Neural progenitor cell (in vitro differentiated cells): ENCODE results near the gene STIM1. TPM values are rescaled to one million over a fixed set of nuclear protein-coding genes. Genes with fewer than 3 reads are reported as not detected.
"Not testable (repeated sequence)": the region's sequence is repeated elsewhere in the genome, so short reads cannot be mapped to it uniquely, and the experiment has no call there.

Experiments
- DNase-seq: peaks from one replicate; pipeline ENCODE4 v3.0.0-alpha.2; 2016; ENCODE audit warnings: low spot score
- H2AFZ ChIP-seq: fragments of 200-600 bp; sonication (generic); replicated peaks from 2 replicates; pipeline ENCODE4 v1.6.1; 2016; ENCODE audit warnings: antibody characterized with exemption
- H3F3A ChIP-seq: fragments of 200-600 bp; sonication (generic); 2 replicates; pipeline ENCODE4 v1.6.1; 2016; ENCODE audit warnings: antibody characterized with exemption, low read depth
- H3K27ac ChIP-seq: fragments of 200-600 bp; sonication (generic); 2 replicates; pipeline ENCODE4 v1.5.1; 2016; ENCODE audit warnings: mild to moderate bottlenecking
- H3K27me3 ChIP-seq: fragments of 200-600 bp; sonication (generic); 2 replicates; pipeline ENCODE4 v1.6.1; 2016; ENCODE audit warnings: mild to moderate bottlenecking, moderate library complexity
- H3K36me3 ChIP-seq: fragments of 200-600 bp; sonication (generic); 2 replicates; pipeline ENCODE4 v1.5.1; 2016
- H3K4me1 ChIP-seq: fragments of 200-600 bp; sonication (generic); 2 replicates; pipeline ENCODE4 v1.6.1; 2016; ENCODE audit warnings: mixed run types
- H3K4me2 ChIP-seq: fragments of 200-600 bp; sonication (generic); 2 replicates; pipeline ENCODE4 v1.6.1; 2016
- H3K4me3 ChIP-seq: fragments of 200-600 bp; sonication (generic); 2 replicates; pipeline ENCODE4 v1.5.1; 2016
- H3K79me2 ChIP-seq: fragments of 200-600 bp; sonication (generic); 2 replicates; pipeline ENCODE4 v1.6.1; 2016; ENCODE audit warnings: low read depth
- H3K9ac ChIP-seq: fragments of 200-600 bp; sonication (generic); 2 replicates; pipeline ENCODE4 v1.6.1; 2016
- H3K9me3 ChIP-seq: fragments of 200-600 bp; sonication (generic); 2 replicates; pipeline ENCODE4 v1.5.1; 2016; ENCODE audit warnings: low read depth
- H4K20me1 ChIP-seq: fragments of 200-600 bp; sonication (generic); 2 replicates; pipeline ENCODE4 v1.6.1; 2016; ENCODE audit warnings: low read depth
- H3K27ac Mint-ChIP-seq: 3 replicates; pipeline ENCODE4 v1.8.0; 2021; ENCODE audit warnings: mixed read lengths
- H3K27me3 Mint-ChIP-seq: 2 replicates; pipeline ENCODE4 v1.8.0; 2022; ENCODE audit warnings: low read depth, mild to moderate bottlenecking, inconsistent platforms, moderate library complexity, mixed read lengths; ENCODE audit not compliant: insufficient read depth
- H3K36me3 Mint-ChIP-seq: 3 replicates; pipeline ENCODE4 v1.8.0; 2021; ENCODE audit warnings: mixed read lengths
- H3K4me1 Mint-ChIP-seq: 3 replicates; pipeline ENCODE4 v1.8.0; 2021; ENCODE audit warnings: mixed read lengths
- H3K4me3 Mint-ChIP-seq: 3 replicates; pipeline ENCODE4 v1.8.0; 2021; ENCODE audit warnings: mild to moderate bottlenecking, moderate library complexity, mixed read lengths
- H3K9me3 Mint-ChIP-seq: 3 replicates; pipeline ENCODE4 v1.8.0; 2020; ENCODE audit warnings: mixed read lengths
- CTCF ChIP-seq: fragments of 200-600 bp; sonication (generic); IDR thresholded peaks from 2 replicates; pipeline ENCODE4 v1.5.1; 2017; ENCODE audit warnings: antibody characterized with exemption, mild to moderate bottlenecking
- EZH2 ChIP-seq: fragments of 200-600 bp; sonication (generic); IDR thresholded peaks from 2 replicates; pipeline ENCODE4 v1.6.1; 2017; ENCODE audit warnings: antibody characterized with exemption, mild to moderate bottlenecking, moderate library complexity
- EZH2phosphoT487 ChIP-seq: fragments of 200-600 bp; sonication (generic); IDR thresholded peaks from 2 replicates; pipeline ENCODE4 v1.6.1; 2017; ENCODE audit warnings: antibody characterized with exemption
- total RNA-seq: library from RNA; depleted of rRNA; stranded (reverse); fragments of >200 nt; gene quantifications from 2 replicates; pipeline ENCODE4 v1.2.3, GENCODE V29; 2015; ENCODE audit warnings: low replicate concordance

The STIM1 gene
- total RNA-seq, 1 donor from 2014 or later = 18.9 TPM

GRCh38 chr11:3894128-3894731, 38.8 kb downstream of the STIM1 start:
- Histone ChIP-seq H3K9me3 (no peaks in the 10 kb centered on the region), H3K36me3 (no peaks in the 10 kb centered on the region), H3K4me3 (no peak overlapping the region), H3K4me2 (no peak overlapping the region), H3K9ac (no peak overlapping the region), H3K79me2 (no peaks in the 10 kb centered on the region), H3F3A (no peaks in the 10 kb centered on the region), H3K27ac (no peak overlapping the region), H4K20me1 (no peaks in the 10 kb centered on the region), H2AFZ (no peak overlapping the region), H3K4me1 (no peaks in the 10 kb centered on the region), H3K27me3 (no peaks in the 10 kb centered on the region)
- no peaks in the 10 kb centered on the region for H3K9me3 Mint-ChIP-seq
- TF ChIP-seq EZH2phosphoT487 = no peak
- TF ChIP-seq CTCF = no peak
- no peak for TF ChIP-seq EZH2
- no peak overlapping the region for H3K4me3 Mint-ChIP-seq
- DNase-seq = no peak
- no peaks in the 10 kb centered on the region for H3K4me1 Mint-ChIP-seq
- H3K36me3 Mint-ChIP-seq = no peaks in the 10 kb centered on the region
- no peak overlapping the region for H3K27ac Mint-ChIP-seq
- no peaks in the 10 kb centered on the region for H3K27me3 Mint-ChIP-seq

GRCh38 chr11:3896644-3897043, 41.2 kb downstream of the STIM1 start:
- TF ChIP-seq EZH2phosphoT487 = no peak
- no peak for TF ChIP-seq CTCF
- TF ChIP-seq EZH2 = no peak
- H3F3A ChIP-seq = no peaks in the 10 kb centered on the region
- H3K9ac ChIP-seq = no peak overlapping the region
- no peak overlapping the region for H3K27ac Mint-ChIP-seq
- no peak overlapping the region for H3K4me3 ChIP-seq
- no peak overlapping the region for H2AFZ ChIP-seq
- H3K27me3 Mint-ChIP-seq = peaks cover 2% of the 10 kb centered on the region
- H3K79me2 ChIP-seq = no peaks in the 10 kb centered on the region
- no peaks in the 10 kb centered on the region for H3K36me3 Mint-ChIP-seq
- no peaks in the 10 kb centered on the region for H3K4me1 Mint-ChIP-seq
- no peaks in the 10 kb centered on the region for H3K4me1 ChIP-seq
- H3K9me3 Mint-ChIP-seq = peaks cover 7% of the 10 kb centered on the region
- H3K36me3 ChIP-seq = no peaks in the 10 kb centered on the region
- no peaks in the 10 kb centered on the region for H4K20me1 ChIP-seq
- no peaks in the 10 kb centered on the region for H3K27me3 ChIP-seq
- no peak overlapping the region for H3K4me2 ChIP-seq
- H3K27ac ChIP-seq = no peak overlapping the region
- H3K4me3 Mint-ChIP-seq = no peak overlapping the region
- H3K9me3 ChIP-seq = no peaks in the 10 kb centered on the region
- no peak for DNase-seq

- not testable (repeated sequence) for H3K27me3 Mint-ChIP-seq, H3K27ac ChIP-seq, H2AFZ ChIP-seq, H3K36me3 ChIP-seq, H3K36me3 Mint-ChIP-seq, H3K27me3 ChIP-seq, H3K4me3 ChIP-seq, H3K9me3 ChIP-seq, H3K9ac ChIP-seq, H3K9me3 Mint-ChIP-seq, DNase-seq, H4K20me1 ChIP-seq, H3K27ac Mint-ChIP-seq, H3K4me3 Mint-ChIP-seq, H3K79me2 ChIP-seq, H3K4me1 ChIP-seq, H3F3A ChIP-seq, H3K4me2 ChIP-seq
- peaks cover 12% of the 10 kb centered on the region for H3K4me1 Mint-ChIP-seq
These were observed 44.8 kb downstream of the STIM1 start for GRCh38 chr11:3900230-3900629.

GRCh38 chr11:3901249-3902025, 46.0 kb downstream of the STIM1 start:
- no peak overlapping the region for H3K27ac ChIP-seq
- H3K27me3 Mint-ChIP-seq = peaks cover 3% of the 10 kb centered on the region

More at GRCh38 chr11:3901249-3902025, 46.0 kb downstream of the STIM1 start:
- H3K4me1 ChIP-seq = peaks cover 16% of the 10 kb centered on the region
- no peaks in the 10 kb centered on the region for H3K36me3 ChIP-seq
- no peak overlapping the region for H3K9ac ChIP-seq
- Mint-ChIP-seq H3K4me1 (peaks cover 20% of the 10 kb centered on the region), H3K27ac (no peak overlapping the region), H3K4me3 (no peak overlapping the region), H3K9me3 (peaks cover 7% of the 10 kb centered on the region), H3K36me3 (no peaks in the 10 kb centered on the region)
- no peak for DNase-seq
- H3K27me3 ChIP-seq = no peaks in the 10 kb centered on the region
- no peak overlapping the region for H2AFZ ChIP-seq
- H3K4me3 ChIP-seq = no peak overlapping the region
- H3F3A ChIP-seq = no peaks in the 10 kb centered on the region
- H3K4me2 ChIP-seq = no peak overlapping the region
- no peaks in the 10 kb centered on the region for H3K9me3 ChIP-seq
- no peak for TF ChIP-seq CTCF
- TF ChIP-seq EZH2 = no peak
- TF ChIP-seq EZH2phosphoT487 = no peak
- H3K79me2 ChIP-seq = no peaks in the 10 kb centered on the region
- no peaks in the 10 kb centered on the region for H4K20me1 ChIP-seq
